Transverse colon (tissue), 4 donors: Measurements from ENCODE around the gene MICB. TPM values are rescaled to one million over a fixed set of nuclear protein-coding genes. Genes with fewer than 3 reads are reported as not detected.
A peak's percentile ranks its signal among the peaks of the same experiment; 100 is the strongest.

Experiments
- DNase-seq: peaks from one replicate; pipeline ENCODE4 v3.0.0-alpha.2; 2019
- H3K27ac ChIP-seq, 4 donors: fragments of 200-600 bp; sonication (generic); 2 replicates each; pipeline ENCODE4 v1.5.1; 2016 to 2018; ENCODE audit warnings: inconsistent platforms in 4 of 4
- H3K27me3 ChIP-seq: fragments of 200-600 bp; sonication (generic); 2 replicates; pipeline ENCODE4 v1.5.1; 2017; ENCODE audit warnings: inconsistent platforms
- H3K36me3 ChIP-seq, 4 donors: fragments of 200-600 bp; sonication (generic); 2 replicates each; pipeline ENCODE4 v1.5.1; 2017 to 2019; ENCODE audit warnings: inconsistent platforms in 4 of 4
- H3K4me1 ChIP-seq, 4 donors: fragments of 200-600 bp; sonication (generic); 2 replicates each; pipeline ENCODE4 v1.5.1; 2017 to 2020; ENCODE audit warnings: inconsistent platforms in 4 of 4
- H3K4me3 ChIP-seq, 4 donors: fragments of 200-600 bp; sonication (generic); 1 replicate in 1 of 4; 2 replicates in 3 of 4; pipeline versions ENCODE4 v1.5.1 to v1.6.1; 2017 to 2019; ENCODE audit warnings: inconsistent platforms in 4 of 4
- H3K9me3 ChIP-seq, 2 donors: fragments of 200-600 bp; sonication (generic); 2 replicates each; pipeline ENCODE4 v1.5.1; 2017 to 2019; ENCODE audit warnings: inconsistent platforms in 2 of 2
- CTCF ChIP-seq, 5 experiments: fragments of 200-600 bp in 3 of 5; fragments of 450-650 bp in 2 of 5; sonication (generic) in 3 of 5; IDR thresholded peaks; 1 replicate in 2 of 5; 2 replicates in 3 of 5; pipeline ENCODE4 v1.5.1; 2016 to 2017; ENCODE audit warnings: antibody characterized with exemption in 5 of 5, inconsistent platforms in 3 of 5, mild to moderate bottlenecking in 2 of 5, moderate library complexity in 1 of 5
- EP300 ChIP-seq: sonication (generic); formaldehyde crosslinking; IDR thresholded peaks from one replicate; pipeline ENCODE4 v1.6.1; 2017; ENCODE audit warnings: antibody characterized with exemption, low read depth
- POLR2A ChIP-seq: fragments of 450-650 bp; IDR thresholded peaks from one replicate; pipeline ENCODE4 v1.6.1; 2016; ENCODE audit warnings: antibody characterized with exemption, mild to moderate bottlenecking, moderate library complexity
- POLR2AphosphoS5 ChIP-seq, 3 donors: sonication (generic); formaldehyde crosslinking; IDR thresholded peaks; one replicate each; pipeline ENCODE4 v1.6.1; 2016; ENCODE audit warnings: antibody characterized with exemption in 3 of 3
- WGBS, 2 donors: methylation state at CpG; one replicate each; pipeline ENCODE4 v1.1.5; 2018; ENCODE audit warnings: low coverage in 1 of 2; 5-methylcytosine and 5-hydroxymethylcytosine counted together
- in situ Hi-C, 4 donors: fragments of 200-750 bp; cut with MboI; loops; one replicate each; pipeline versions ENCODE4 v1.15.0 to v1.15.1; 2017; ENCODE audit warnings: low sequenced_read_pairs in 3 of 4, low pct_ligation_motif_present in 1 of 4, low pct_unique_long_range_greater_than_20kb in 1 of 4
- intact Hi-C: fragments of 100-400 bp; cut with DNase I; formaldehyde crosslinking; loops from one replicate; pipeline ENCODE4 v1.15.1; 2023; ENCODE audit warnings: low total_unique reads
- total RNA-seq, 4 donors: library from RNA; depleted of rRNA; stranded (reverse); fragments of >200 nt; gene quantifications; one replicate each; pipeline ENCODE4 v1.1.0, GENCODE V29; 2016

MICB gene
- total RNA-seq, 4 donors from 2014 or later, result 1.4 to 9.7 (median 4.0) TPM

DNA sequence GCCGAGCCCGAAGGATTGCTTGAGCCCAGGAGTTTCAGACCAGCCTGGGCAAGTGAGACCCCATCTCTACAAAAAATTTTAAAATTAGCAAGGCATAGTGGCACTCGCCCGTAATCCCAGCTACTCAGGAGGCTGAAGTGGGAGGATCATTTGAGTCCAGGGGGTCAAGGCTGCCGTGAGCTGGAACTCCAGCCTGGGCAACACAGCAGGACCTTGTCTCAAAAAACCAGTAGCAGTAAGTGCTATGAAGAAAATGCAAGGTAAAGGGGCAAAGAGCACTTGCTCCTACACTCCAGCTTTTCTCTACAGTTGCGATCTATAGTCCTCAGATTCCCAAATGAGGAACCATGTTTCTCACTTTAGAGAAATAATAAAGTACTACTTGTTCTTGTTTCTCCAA is 45.7 kb downstream of the MICB start:
- intact Hi-C loops, result no loop called here
- in situ Hi-C loops, result loop anchor here in 2 of 4 donors (10.0 kb wide), 2 partner anchors 49 to 51 kb away; partner anchors contain the start of genes MICB (in 1 of the 2) and NCR3 (in 1 of the 2)

DNA sequence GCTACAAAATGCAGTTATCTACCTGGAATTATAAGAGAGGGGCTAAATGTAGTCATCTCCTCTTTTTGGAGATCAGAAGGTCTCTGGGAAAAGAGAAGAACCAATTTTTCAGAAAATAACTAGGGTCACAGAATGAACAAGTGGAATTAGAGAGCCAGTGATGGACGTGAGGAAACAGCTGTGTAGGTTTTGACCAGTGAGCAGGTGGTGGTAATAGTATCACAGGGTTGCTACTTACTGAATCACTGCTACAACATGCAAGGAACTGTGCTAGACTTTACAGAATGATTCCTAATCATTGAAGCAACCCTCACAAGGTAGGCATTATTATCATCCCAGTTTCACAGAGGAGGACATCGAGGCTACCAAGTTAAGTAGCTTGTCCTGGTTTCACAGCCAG is 46.7 kb downstream of the MICB start:
- in situ Hi-C loops, result loop anchor here in 3 of 4 donors (5.0 to 10.0 kb wide), 3 partner anchors 50 to 53 kb away; partner anchors contain the start of genes MICB (in 1 of the 3) and NCR3 (in 1 of the 3)
- 66% methylated on average over 2 of the region's 2 CpGs; no CpG with 5 or more reads in 1 of the 2 donors for WGBS, 2 donors

More for the DNA sequence above, 45.7 kb downstream of the MICB start:
- Histone ChIP-seq H3K36me3 (peaks cover 0 to 11% (median 7%) of the 10 kb centered on the region in 4 donors), H3K27ac (peak overlapping the region in 3 of 4 donors; percentile 93 to 97 (median 94)), H3K9me3 (no peaks in the 10 kb centered on the region), H3K4me1 (peaks cover 31 to 46% (median 40%) of the 10 kb centered on the region in 4 donors), H3K4me3 (no peak overlapping the region), H3K27me3 (no peaks in the 10 kb centered on the region)
- TF ChIP-seq EP300, result no peak
- no peak for TF ChIP-seq POLR2A
- no peak for TF ChIP-seq POLR2AphosphoS5 (IDR thresholded peaks at IDR 0.05)
- no peak for TF ChIP-seq CTCF (IDR thresholded peaks at IDR 0.05)
- 97 to 100% methylated on average over 1 to 6 of the region's 6 CpGs for WGBS, 2 donors
- DNase-seq, result no peak

GRCh38 chr6:31545291-31545690 is 47.3 kb downstream of the MICB start:
- intact Hi-C loops, result loop anchor here (5.0 kb wide), 1 partner anchor 37 kb away; the partner anchor contains the start of gene LTB

More for the DNA sequence above, 46.7 kb downstream of the MICB start:
- no peak for TF ChIP-seq CTCF (IDR thresholded peaks at IDR 0.05)
- no peak for TF ChIP-seq EP300
- no peak for TF ChIP-seq POLR2A
- TF ChIP-seq POLR2AphosphoS5 (IDR thresholded peaks at IDR 0.05), result no peak
- H3K4me1 ChIP-seq, result peaks cover 28 to 38% (median 30%) of the 10 kb centered on the region in 4 donors
- H3K36me3 ChIP-seq, result peaks cover 0 to 7% (median 3%) of the 10 kb centered on the region in 4 donors
- H3K27ac ChIP-seq, result no peak overlapping the region
- H3K27me3 ChIP-seq, result no peaks in the 10 kb centered on the region
- no peak for DNase-seq
- intact Hi-C loops, result loop anchor here (5.0 kb wide), 1 partner anchor 38 kb away; the partner anchor contains the start of gene LTB
- H3K4me3 ChIP-seq, result no peak overlapping the region
- H3K9me3 ChIP-seq, result no peaks in the 10 kb centered on the region

More at GRCh38 chr6:31545291-31545690, 47.3 kb downstream of the MICB start:
- Histone ChIP-seq H3K9me3 (no peaks in the 10 kb centered on the region), H3K27me3 (no peaks in the 10 kb centered on the region), H3K4me1 (peaks cover 21 to 32% (median 24%) of the 10 kb centered on the region in 4 donors), H3K27ac (no peak overlapping the region), H3K36me3 (peaks cover 0 to under 1% (median 0%) of the 10 kb centered on the region in 4 donors), H3K4me3 (no peak overlapping the region)
- TF ChIP-seq POLR2AphosphoS5 (IDR thresholded peaks at IDR 0.05) (no peak), EP300 (no peak), POLR2A (no peak), CTCF (IDR thresholded peaks at IDR 0.05) (no peak)
- DNase-seq, result no peak
- in situ Hi-C loops, result loop anchor here in 3 of 4 donors (5.0 to 10.0 kb wide), 3 partner anchors 50 to 52 kb away; partner anchors contain the start of genes MICB (in 1 of the 3) and NCR3 (in 1 of the 3)
- whole genome bisulfite sequencing, 2 donors, result 72 to 79% methylated on average over 5 to 7 of the region's 7 CpGs
